ENCODE measurements around the gene VWA3B. TPM values are rescaled to one million over a fixed set of nuclear protein-coding genes. Genes with fewer than 3 reads are reported as not detected.

The VWA3B gene
- total and polyA plus RNA-seq, 2 donors (not counting 3 experiments of a cell fraction or from before 2014, with no cell fraction given) = not detected

DNA sequence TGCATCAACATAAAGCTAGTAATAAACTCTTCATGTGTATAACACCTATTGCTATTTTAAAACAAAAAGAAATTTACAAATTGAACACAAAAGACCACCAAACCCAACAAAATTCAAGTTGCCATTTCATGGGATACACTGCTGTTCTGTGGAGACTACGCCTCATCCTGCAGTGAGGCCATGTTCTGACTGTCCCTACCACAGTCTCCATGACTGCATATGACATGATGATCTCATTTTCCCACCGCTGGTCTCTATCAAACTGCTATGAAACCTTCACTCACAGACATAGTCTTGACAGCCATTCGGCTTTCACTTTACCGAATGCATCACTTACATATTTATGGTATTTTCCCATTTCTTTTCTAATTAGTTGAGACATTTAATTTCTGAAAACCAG is 21.2 kb upstream of the VWA3B start:
- Histone ChIP-seq H3K4me1 (ENCODE audit: control insufficient read depth, extremely low read depth, insufficient read depth, low read length) (no peaks in the 10 kb centered on the region), H3K36me3 (ENCODE audit: control insufficient read depth in 2 of 2, extremely low read depth in 1 of 2, insufficient read depth in 2 of 2, low read length in 2 of 2) (no peaks in the 10 kb centered on the region), H2AFZ (ENCODE audit: low read depth, low read length) (no peak overlapping the region), H3K4me2 (ENCODE audit: insufficient read depth, low read length) (no peak overlapping the region), H3K79me2 (ENCODE audit: control insufficient read depth, insufficient read depth, low read length) (no peaks in the 10 kb centered on the region), H3K4me3 (replicated peaks in 1 of 3; ENCODE audit: insufficient read depth in 1 of 3, low read depth in 1 of 3, low read length in 3 of 3) (no peak overlapping the region), H4K20me1 (replicated peaks; ENCODE audit: control insufficient read depth, extremely low read depth, insufficient read depth, low read length) (no peaks in the 10 kb centered on the region), H3K27me3 (ENCODE audit: control insufficient read depth in 2 of 2, insufficient read depth in 2 of 2, low read length in 2 of 2) (peaks cover 3 to 7% of the 10 kb centered on the region in 2 experiments), H3K9ac (replicated peaks; ENCODE audit: extremely low read depth, insufficient read depth, low read length) (no peak overlapping the region), H3K9me3 (replicated peaks; ENCODE audit: control insufficient read depth, insufficient read depth, low read length) (no peaks in the 10 kb centered on the region), H3K27ac (ENCODE audit: insufficient read depth, low read depth, low read length) (no peak overlapping the region), H3K9me1 (replicated peaks; ENCODE audit: control insufficient read depth, extremely low read depth, insufficient read depth, low read length) (no peaks in the 10 kb centered on the region)
- CTCF ChIA-PET = interaction anchor here (1.2 kb wide), 1 partner anchor 19 kb away, joined by 3 read pairs; no protein-coding TSS in a partner anchor
- dilution Hi-C loops (cut with MboI; ENCODE audit: extremely low pct_ligation_motif_present, low sequenced_read_pairs) = no loop called here
- POLR2A ChIA-PET = no interaction called here
- DNase-seq (ENCODE audit: low read depth, low spot score) = no peak
- no peak for FAIRE-seq
- TF ChIP-seq JUN (IDR thresholded peaks at IDR 0.05; ENCODE audit: borderline replicate concordance, insufficient read depth, insufficient read length, low read depth) (no peak), FOS (IDR thresholded peaks at IDR 0.05; ENCODE audit: borderline replicate concordance, insufficient read depth, low read length) (no peak), GATA2 (IDR thresholded peaks at IDR 0.05; ENCODE audit: insufficient read depth, insufficient read length, low read depth, low read length) (no peak), POLR2AphosphoS5 (IDR thresholded peaks at IDR 0.05; ENCODE audit: insufficient read depth, low read depth, low read length) (no peak), EZH2 (IDR thresholded peaks at IDR 0.05; ENCODE audit: borderline replicate concordance, low read depth, low read length, severe bottlenecking) (no peak), MYC (IDR thresholded peaks at IDR 0.05; ENCODE audit: low read depth, low read length) (no peak), POLR2A (IDR thresholded peaks at IDR 0.05; ENCODE audit: low read depth, low read length) (no peak)
- TF ChIP-seq, protein P1, sequence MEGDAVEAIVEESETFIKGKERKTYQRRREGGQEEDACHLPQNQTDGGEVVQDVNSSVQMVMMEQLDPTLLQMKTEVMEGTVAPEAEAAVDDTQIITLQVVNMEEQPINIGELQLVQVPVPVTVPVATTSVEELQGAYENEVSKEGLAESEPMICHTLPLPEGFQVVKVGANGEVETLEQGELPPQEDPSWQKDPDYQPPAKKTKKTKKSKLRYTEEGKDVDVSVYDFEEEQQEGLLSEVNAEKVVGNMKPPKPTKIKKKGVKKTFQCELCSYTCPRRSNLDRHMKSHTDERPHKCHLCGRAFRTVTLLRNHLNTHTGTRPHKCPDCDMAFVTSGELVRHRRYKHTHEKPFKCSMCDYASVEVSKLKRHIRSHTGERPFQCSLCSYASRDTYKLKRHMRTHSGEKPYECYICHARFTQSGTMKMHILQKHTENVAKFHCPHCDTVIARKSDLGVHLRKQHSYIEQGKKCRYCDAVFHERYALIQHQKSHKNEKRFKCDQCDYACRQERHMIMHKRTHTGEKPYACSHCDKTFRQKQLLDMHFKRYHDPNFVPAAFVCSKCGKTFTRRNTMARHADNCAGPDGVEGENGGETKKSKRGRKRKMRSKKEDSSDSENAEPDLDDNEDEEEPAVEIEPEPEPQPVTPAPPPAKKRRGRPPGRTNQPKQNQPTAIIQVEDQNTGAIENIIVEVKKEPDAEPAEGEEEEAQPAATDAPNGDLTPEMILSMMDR (IDR thresholded peaks at IDR 0.05; ENCODE audit: extremely low read depth in 1 of 2, insufficient read depth in 1 of 2, low read depth in 1 of 2, low read length in 2 of 2) = no peak
- TF ChIP-seq, protein P2, sequence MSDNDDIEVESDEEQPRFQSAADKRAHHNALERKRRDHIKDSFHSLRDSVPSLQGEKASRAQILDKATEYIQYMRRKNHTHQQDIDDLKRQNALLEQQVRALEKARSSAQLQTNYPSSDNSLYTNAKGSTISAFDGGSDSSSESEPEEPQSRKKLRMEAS (IDR thresholded peaks at IDR 0.05; ENCODE audit: insufficient read depth, insufficient read length) = no peak
- intact Hi-C loops (cut with micrococcal nuclease) = no loop called here
- BruUV-seq (replicated peaks) = no TSS peak

Data from endothelial cell of umbilical vein (primary cell).